ENCODE data around the gene DGKK.

GRCh38 chrX:50471390-50471789, 765 bp upstream of the DGKK start:
- TF ChIP-seq, protein P1, sequence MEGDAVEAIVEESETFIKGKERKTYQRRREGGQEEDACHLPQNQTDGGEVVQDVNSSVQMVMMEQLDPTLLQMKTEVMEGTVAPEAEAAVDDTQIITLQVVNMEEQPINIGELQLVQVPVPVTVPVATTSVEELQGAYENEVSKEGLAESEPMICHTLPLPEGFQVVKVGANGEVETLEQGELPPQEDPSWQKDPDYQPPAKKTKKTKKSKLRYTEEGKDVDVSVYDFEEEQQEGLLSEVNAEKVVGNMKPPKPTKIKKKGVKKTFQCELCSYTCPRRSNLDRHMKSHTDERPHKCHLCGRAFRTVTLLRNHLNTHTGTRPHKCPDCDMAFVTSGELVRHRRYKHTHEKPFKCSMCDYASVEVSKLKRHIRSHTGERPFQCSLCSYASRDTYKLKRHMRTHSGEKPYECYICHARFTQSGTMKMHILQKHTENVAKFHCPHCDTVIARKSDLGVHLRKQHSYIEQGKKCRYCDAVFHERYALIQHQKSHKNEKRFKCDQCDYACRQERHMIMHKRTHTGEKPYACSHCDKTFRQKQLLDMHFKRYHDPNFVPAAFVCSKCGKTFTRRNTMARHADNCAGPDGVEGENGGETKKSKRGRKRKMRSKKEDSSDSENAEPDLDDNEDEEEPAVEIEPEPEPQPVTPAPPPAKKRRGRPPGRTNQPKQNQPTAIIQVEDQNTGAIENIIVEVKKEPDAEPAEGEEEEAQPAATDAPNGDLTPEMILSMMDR (conservative IDR thresholded peaks at IDR 0.05; ENCODE audit: low read length): no peak
- no peak for TF ChIP-seq EZH2phosphoT487 (IDR thresholded peaks at IDR 0.05; ENCODE audit: borderline replicate concordance)

All from Loucy (cell line).